Measurements from ENCODE around the gene PUS7L.
"Not testable (repeated sequence)": the region's sequence is repeated elsewhere in the genome, so short reads cannot be mapped to it uniquely, and the experiment has no call there.

Gene PUS7L

DNA sequence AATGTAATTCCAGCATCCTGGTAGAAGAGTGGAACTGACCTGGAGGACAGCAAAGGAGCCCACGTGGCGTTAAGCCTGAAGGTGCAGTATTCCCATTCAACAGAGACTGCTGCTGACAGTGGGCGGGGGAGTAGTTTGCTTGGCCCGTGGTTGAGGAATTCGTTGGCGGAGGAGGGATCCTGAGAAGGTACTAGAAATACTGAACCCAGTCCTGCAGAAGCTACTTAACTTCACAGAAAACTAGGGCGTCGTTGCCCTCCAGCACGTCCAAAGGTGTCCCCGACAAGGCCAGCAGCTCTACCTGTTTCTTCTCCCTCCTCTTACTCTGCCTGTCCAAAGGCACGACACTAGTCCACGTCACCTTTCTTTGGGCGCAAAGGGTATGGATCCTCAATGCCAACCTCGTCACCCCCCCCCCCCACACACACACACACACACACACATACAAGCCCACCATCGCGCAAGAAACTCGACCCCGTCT lies 303 bp downstream of the PUS7L start:
- H3K4me3 ChIP-seq (replicated peaks; ENCODE audit: insufficient read depth, low read length): peak overlapping the region; percentile 77
- H3K27me3 ChIP-seq (ENCODE audit: insufficient read depth, poor library complexity, severe bottlenecking): no peaks in the 10 kb centered on the region
- peak overlapping the region; percentile 88 for H3K27ac ChIP-seq (replicated peaks)
- TF ChIP-seq SPI1 (IDR thresholded peaks at IDR 0.05; ENCODE audit: borderline replicate concordance, low read depth) (no peak), GABPA (IDR thresholded peaks at IDR 0.05; ENCODE audit: low read depth) (no peak), POLR2AphosphoS5 (IDR thresholded peaks at IDR 0.05; ENCODE audit: low read depth) (no peak)
- TF ChIP-seq, protein P1, sequence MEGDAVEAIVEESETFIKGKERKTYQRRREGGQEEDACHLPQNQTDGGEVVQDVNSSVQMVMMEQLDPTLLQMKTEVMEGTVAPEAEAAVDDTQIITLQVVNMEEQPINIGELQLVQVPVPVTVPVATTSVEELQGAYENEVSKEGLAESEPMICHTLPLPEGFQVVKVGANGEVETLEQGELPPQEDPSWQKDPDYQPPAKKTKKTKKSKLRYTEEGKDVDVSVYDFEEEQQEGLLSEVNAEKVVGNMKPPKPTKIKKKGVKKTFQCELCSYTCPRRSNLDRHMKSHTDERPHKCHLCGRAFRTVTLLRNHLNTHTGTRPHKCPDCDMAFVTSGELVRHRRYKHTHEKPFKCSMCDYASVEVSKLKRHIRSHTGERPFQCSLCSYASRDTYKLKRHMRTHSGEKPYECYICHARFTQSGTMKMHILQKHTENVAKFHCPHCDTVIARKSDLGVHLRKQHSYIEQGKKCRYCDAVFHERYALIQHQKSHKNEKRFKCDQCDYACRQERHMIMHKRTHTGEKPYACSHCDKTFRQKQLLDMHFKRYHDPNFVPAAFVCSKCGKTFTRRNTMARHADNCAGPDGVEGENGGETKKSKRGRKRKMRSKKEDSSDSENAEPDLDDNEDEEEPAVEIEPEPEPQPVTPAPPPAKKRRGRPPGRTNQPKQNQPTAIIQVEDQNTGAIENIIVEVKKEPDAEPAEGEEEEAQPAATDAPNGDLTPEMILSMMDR (IDR thresholded peaks at IDR 0.05; ENCODE audit: insufficient read depth, low read length): no peak
- TF ChIP-seq, protein P2, sequence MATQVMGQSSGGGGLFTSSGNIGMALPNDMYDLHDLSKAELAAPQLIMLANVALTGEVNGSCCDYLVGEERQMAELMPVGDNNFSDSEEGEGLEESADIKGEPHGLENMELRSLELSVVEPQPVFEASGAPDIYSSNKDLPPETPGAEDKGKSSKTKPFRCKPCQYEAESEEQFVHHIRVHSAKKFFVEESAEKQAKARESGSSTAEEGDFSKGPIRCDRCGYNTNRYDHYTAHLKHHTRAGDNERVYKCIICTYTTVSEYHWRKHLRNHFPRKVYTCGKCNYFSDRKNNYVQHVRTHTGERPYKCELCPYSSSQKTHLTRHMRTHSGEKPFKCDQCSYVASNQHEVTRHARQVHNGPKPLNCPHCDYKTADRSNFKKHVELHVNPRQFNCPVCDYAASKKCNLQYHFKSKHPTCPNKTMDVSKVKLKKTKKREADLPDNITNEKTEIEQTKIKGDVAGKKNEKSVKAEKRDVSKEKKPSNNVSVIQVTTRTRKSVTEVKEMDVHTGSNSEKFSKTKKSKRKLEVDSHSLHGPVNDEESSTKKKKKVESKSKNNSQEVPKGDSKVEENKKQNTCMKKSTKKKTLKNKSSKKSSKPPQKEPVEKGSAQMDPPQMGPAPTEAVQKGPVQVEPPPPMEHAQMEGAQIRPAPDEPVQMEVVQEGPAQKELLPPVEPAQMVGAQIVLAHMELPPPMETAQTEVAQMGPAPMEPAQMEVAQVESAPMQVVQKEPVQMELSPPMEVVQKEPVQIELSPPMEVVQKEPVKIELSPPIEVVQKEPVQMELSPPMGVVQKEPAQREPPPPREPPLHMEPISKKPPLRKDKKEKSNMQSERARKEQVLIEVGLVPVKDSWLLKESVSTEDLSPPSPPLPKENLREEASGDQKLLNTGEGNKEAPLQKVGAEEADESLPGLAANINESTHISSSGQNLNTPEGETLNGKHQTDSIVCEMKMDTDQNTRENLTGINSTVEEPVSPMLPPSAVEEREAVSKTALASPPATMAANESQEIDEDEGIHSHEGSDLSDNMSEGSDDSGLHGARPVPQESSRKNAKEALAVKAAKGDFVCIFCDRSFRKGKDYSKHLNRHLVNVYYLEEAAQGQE (IDR thresholded peaks at IDR 0.05; ENCODE audit: insufficient replicate concordance, low read depth): no peak
- no peak for DNase-seq (ENCODE audit: low read depth in 1 of 2, low spot score in 1 of 2)

DNA sequence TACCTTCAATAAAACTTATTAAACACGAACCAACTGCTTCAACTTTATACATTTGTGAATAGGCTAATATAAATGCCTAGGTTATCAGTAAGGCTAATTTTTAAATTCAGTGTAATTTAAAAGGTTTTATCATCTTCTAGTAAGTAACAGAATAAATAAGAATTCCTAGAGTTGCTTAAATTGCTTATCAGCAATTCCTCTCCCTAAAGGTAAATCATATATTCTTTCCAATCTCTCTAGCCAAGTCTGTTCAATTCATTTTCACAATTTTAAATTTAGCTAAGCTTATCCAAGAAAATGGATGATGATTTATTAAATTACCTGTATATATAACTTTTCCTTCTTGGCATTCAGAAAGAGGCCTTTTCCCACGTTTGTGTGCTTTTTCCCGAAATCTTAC lies 4.6 kb downstream of the PUS7L start:
- TF ChIP-seq, protein P2 (IDR thresholded peaks at IDR 0.05; ENCODE audit: insufficient replicate concordance, low read depth): no peak
- TF ChIP-seq GABPA (IDR thresholded peaks at IDR 0.05; ENCODE audit: low read depth): no peak
- TF ChIP-seq POLR2AphosphoS5 (IDR thresholded peaks at IDR 0.05; ENCODE audit: low read depth): no peak
- TF ChIP-seq, protein P1 (IDR thresholded peaks at IDR 0.05; ENCODE audit: insufficient read depth, low read length): no peak
- TF ChIP-seq SPI1 (IDR thresholded peaks at IDR 0.05; ENCODE audit: borderline replicate concordance, low read depth): no peak
- no peak for DNase-seq (ENCODE audit: low read depth in 1 of 2, low spot score in 1 of 2)
- Histone ChIP-seq H3K4me3 (replicated peaks; ENCODE audit: insufficient read depth, low read length) (no peak overlapping the region), H3K27me3 (ENCODE audit: insufficient read depth, poor library complexity, severe bottlenecking) (no peaks in the 10 kb centered on the region), H3K27ac (replicated peaks) (no peak overlapping the region)

DNA sequence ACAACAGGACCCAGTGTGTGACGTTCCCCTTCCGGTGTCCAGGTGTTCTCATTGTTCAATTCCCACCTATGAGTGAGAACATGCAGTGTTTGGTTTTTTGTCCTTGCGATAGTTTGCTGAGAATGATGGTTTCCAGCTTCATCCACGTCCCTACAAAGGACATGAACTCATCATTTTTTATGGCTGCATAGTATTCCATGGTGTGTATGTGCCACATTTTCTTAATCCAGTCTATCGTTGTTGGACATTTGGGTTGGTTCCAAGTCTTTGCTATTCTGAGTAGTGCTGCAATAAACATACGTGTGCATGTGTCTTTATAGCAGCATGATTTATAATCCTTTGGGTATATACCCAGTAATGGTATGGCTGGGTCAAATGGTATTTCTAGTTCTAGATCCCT lies 7.2 kb downstream of the PUS7L start:
- not testable (repeated sequence) for H3K27ac ChIP-seq (replicated peaks); DNase-seq (ENCODE audit: low read depth in 1 of 2, low spot score in 1 of 2); H3K27me3 ChIP-seq (ENCODE audit: insufficient read depth, poor library complexity, severe bottlenecking); H3K4me3 ChIP-seq (replicated peaks; ENCODE audit: insufficient read depth, low read length)

DNA sequence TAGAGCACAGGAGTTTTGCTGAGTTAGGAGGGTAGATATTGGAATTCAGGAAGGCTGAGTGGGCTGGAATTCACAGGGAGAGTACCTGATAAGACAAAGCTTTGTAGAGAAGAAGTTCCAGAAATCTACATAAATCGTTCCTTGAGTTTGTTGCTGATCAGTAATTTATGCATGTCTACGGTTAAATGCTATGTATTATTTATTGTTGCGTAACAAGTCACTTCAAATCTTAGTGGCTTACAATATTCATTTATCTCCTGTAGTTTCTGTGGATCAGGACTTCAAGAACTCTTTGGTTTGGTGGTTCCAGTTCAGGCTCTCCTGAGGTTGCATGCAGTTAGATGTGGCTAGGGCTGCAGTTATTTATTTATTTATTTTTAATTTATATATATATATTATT lies 7.8 kb downstream of the PUS7L start:
- Histone ChIP-seq H3K27me3 (ENCODE audit: insufficient read depth, poor library complexity, severe bottlenecking) (no peaks in the 10 kb centered on the region), H3K4me3 (replicated peaks; ENCODE audit: insufficient read depth, low read length) (no peak overlapping the region), H3K27ac (replicated peaks) (no peak overlapping the region)
- no peak for DNase-seq (ENCODE audit: low read depth in 1 of 2, low spot score in 1 of 2)
- no peak for TF ChIP-seq POLR2AphosphoS5 (IDR thresholded peaks at IDR 0.05; ENCODE audit: low read depth)
- TF ChIP-seq, protein P2 (IDR thresholded peaks at IDR 0.05; ENCODE audit: insufficient replicate concordance, low read depth): no peak
- no peak for TF ChIP-seq GABPA (IDR thresholded peaks at IDR 0.05; ENCODE audit: low read depth)
- TF ChIP-seq SPI1 (IDR thresholded peaks at IDR 0.05; ENCODE audit: borderline replicate concordance, low read depth): no peak
- TF ChIP-seq, protein P1 (IDR thresholded peaks at IDR 0.05; ENCODE audit: insufficient read depth, low read length): no peak
